GM12878 (cell line): Measurements from ENCODE around the gene EEF1E1. TPM values are rescaled to one million over a fixed set of nuclear protein-coding genes. Genes with fewer than 3 reads are reported as not detected.

ENCODE experiments used
- ATAC-seq: fragments of 200-7000 bp; cut with Tn5 transposase; 3 replicates; pipeline ENCODE4 v1.9.1; 2020; ENCODE audit warnings: mild to moderate bottlenecking, moderate library complexity
- BruUV-seq: library from RNA; stranded (reverse); fragments of 400-500 nt; replicated peaks from 2 replicates; lab custom pipeline; 2021; lab: Mats Ljungman, UMichigan
- CTCF ChIA-PET: fragments of 300-600 bp; sonication (Branson Sonifier 250); formaldehyde crosslinking; extraction: SDS; loops from one replicate; lab custom pipeline; 2021; ENCODE audit warnings: inconsistent platforms; lab: Yijun Ruan, JAX
- POLR2A ChIA-PET: fragments of 350-600 bp; formaldehyde crosslinking; extraction: SDS; loops from one replicate; lab custom pipeline; 2021; ENCODE audit warnings: inconsistent platforms; lab: Charles Lee
- RAD21 ChIA-PET: fragments of 300-600 bp; sonication (Branson Sonifier 250); formaldehyde crosslinking; loops from one replicate; lab custom pipeline; 2023; ENCODE audit warnings: antibody characterized with exemption; ENCODE audit not compliant: unreplicated experiment; lab: Charles Lee
- SMC1A ChIA-PET: fragments of 300-600 bp; sonication (Branson Sonifier 250); formaldehyde crosslinking; loops from one replicate; lab custom pipeline; 2023; ENCODE audit not compliant: unreplicated experiment, uncharacterized antibody; lab: Charles Lee
- DNase-seq: peaks from one replicate; pipeline ENCODE4 v3.0.0-alpha.2; 2011; ENCODE audit warnings: low read depth, low spot score
- FAIRE-seq: peaks from 3 replicates; lab custom pipeline; 2011; peaks lifted over from hg19 to GRCh38; lab: Jason Lieb, UNC
- H2AFZ ChIP-seq: 2 replicates; pipeline ENCODE4 v1.6.0; 2011; ENCODE audit warnings: low read depth, low read length, control low read depth; ENCODE audit not compliant: control insufficient read depth
- H3K27ac ChIP-seq: 2 replicates; pipeline ENCODE4 v1.5.1; 2011; ENCODE audit warnings: control low read depth; ENCODE audit not compliant: control insufficient read depth, insufficient read depth
- H3K27me3 ChIP-seq, 2 experiments: replicated peaks in 1 of 2; 2 replicates each; pipeline versions ENCODE4 v1.6.0 to v1.6.1; 2011; ENCODE audit warnings: low read length in 1 of 2; ENCODE audit not compliant: control insufficient read depth in 2 of 2, insufficient read depth in 2 of 2
- H3K36me3 ChIP-seq, 2 experiments: 2 replicates each; pipeline ENCODE4 v1.5.1; 2011; ENCODE audit warnings: low read length in 1 of 2; ENCODE audit not compliant: control insufficient read depth in 2 of 2, insufficient read depth in 2 of 2
- H3K4me1 ChIP-seq: 2 replicates; pipeline ENCODE4 v1.6.1; 2011; ENCODE audit warnings: mild to moderate bottlenecking, low read length, moderate library complexity, mixed read lengths; ENCODE audit not compliant: control insufficient read depth, insufficient read depth
- H3K4me2 ChIP-seq: 2 replicates; pipeline ENCODE4 v1.6.0; 2011; ENCODE audit warnings: control low read depth; ENCODE audit not compliant: control insufficient read depth, insufficient read depth
- H3K4me3 ChIP-seq: fragments of 200-600 bp; sonication (generic); 2 replicates; pipeline ENCODE4 v1.5.1; 2016
- H3K79me2 ChIP-seq: 2 replicates; pipeline ENCODE4 v1.6.0; 2011; ENCODE audit warnings: low read length; ENCODE audit not compliant: control insufficient read depth, insufficient read depth
- H3K9ac ChIP-seq: 2 replicates; pipeline ENCODE4 v1.8.0; 2011; ENCODE audit warnings: low read length, control low read depth, mixed read lengths; ENCODE audit not compliant: control insufficient read depth, insufficient read depth
- H3K9me3 ChIP-seq: replicated peaks from 3 replicates; pipeline ENCODE4 v1.5.1; 2011; ENCODE audit warnings: mild to moderate bottlenecking, low read length; ENCODE audit not compliant: control insufficient read depth, insufficient read depth
- H4K20me1 ChIP-seq: 2 replicates; pipeline ENCODE4 v1.6.0; 2011; ENCODE audit not compliant: control insufficient read depth, insufficient read depth
- BCL11A ChIP-seq: IDR thresholded peaks from 2 replicates; pipeline ENCODE4 v1.6.1; 2011; ENCODE audit warnings: low read depth, low read length
- BHLHE40 ChIP-seq, 2 experiments: fragments of 450-650 bp in 1 of 2; IDR thresholded peaks; 2 replicates each; pipeline ENCODE4 v1.6.1; 2011 to 2017; ENCODE audit warnings: low read depth in 2 of 2, borderline replicate concordance in 1 of 2, improper control_type of control experiment in 1 of 2, low read length in 1 of 2, mild to moderate bottlenecking in 1 of 2
- CTCF ChIP-seq, 3 experiments: IDR thresholded peaks in 2 of 3; conservative IDR thresholded peaks in 1 of 3; 2 replicates each; pipeline ENCODE4 v1.5.1; 2011; ENCODE audit warnings: low read depth in 3 of 3, low read length in 3 of 3, mild to moderate bottlenecking in 3 of 3, control low read depth in 2 of 3, moderate library complexity in 2 of 3, inconsistent platforms in 1 of 3, mixed read lengths in 1 of 3; ENCODE audit not compliant: control insufficient read depth in 2 of 3, insufficient read depth in 1 of 3; ENCODE audit errors: extremely low read depth in 1 of 3
- HDAC2 ChIP-seq: fragments of 200-600 bp; sonication (generic); IDR thresholded peaks from 2 replicates; pipeline ENCODE4 v1.6.1; 2017
- IRF4 ChIP-seq: IDR thresholded peaks from 2 replicates; pipeline ENCODE4 v1.6.1; 2011; ENCODE audit warnings: low read depth, low read length
- MEF2A ChIP-seq: IDR thresholded peaks from 2 replicates; pipeline ENCODE4 v1.6.1; 2011; ENCODE audit warnings: low read depth, mild to moderate bottlenecking, low read length, moderate library complexity; ENCODE audit not compliant: insufficient read depth
- MTA2 ChIP-seq: fragments of 450-650 bp; IDR thresholded peaks from 2 replicates; pipeline ENCODE4 v1.6.1; 2016; ENCODE audit warnings: low read depth, mild to moderate bottlenecking, moderate library complexity
- NRF1 ChIP-seq: conservative IDR thresholded peaks from 2 replicates; pipeline ENCODE4 v1.6.1; 2011; ENCODE audit warnings: mild to moderate bottlenecking, low read depth, low read length, improper control_type of control experiment
- PAX5 ChIP-seq: IDR thresholded peaks from 2 replicates; pipeline ENCODE4 v1.6.1; 2011; ENCODE audit warnings: low read depth, low read length, borderline replicate concordance
- RAD21 ChIP-seq: IDR thresholded peaks from 2 replicates; pipeline ENCODE4 v1.6.1; 2011; ENCODE audit warnings: mild to moderate bottlenecking, low read depth, low read length, moderate library complexity; ENCODE audit not compliant: insufficient read depth
- RAD51 ChIP-seq: fragments of 450-650 bp; IDR thresholded peaks from 2 replicates; pipeline ENCODE4 v1.6.1; 2016; ENCODE audit warnings: moderate library complexity, mild to moderate bottlenecking, inconsistent platforms
- RELA ChIP-seq: fragments of 450-650 bp; IDR thresholded peaks from 2 replicates; pipeline ENCODE4 v1.8.0; 2014; ENCODE audit warnings: borderline replicate concordance; ENCODE audit not compliant: partially characterized antibody
- STAT1 ChIP-seq: fragments of 450-650 bp; conservative IDR thresholded peaks from 2 replicates; pipeline ENCODE4 v1.6.1; 2014; ENCODE audit warnings: antibody characterized with exemption, mild to moderate bottlenecking
- STAT3 ChIP-seq: IDR thresholded peaks from 2 replicates; pipeline ENCODE4 v1.6.1; 2011; ENCODE audit warnings: low read depth, low read length, improper control_type of control experiment
- TCF3 ChIP-seq: IDR thresholded peaks from 2 replicates; pipeline ENCODE4 v1.6.1; 2012; ENCODE audit warnings: low read depth, mild to moderate bottlenecking, low read length, borderline replicate concordance; ENCODE audit not compliant: insufficient read depth
- ZSCAN29 ChIP-seq: fragments of 450-650 bp; IDR thresholded peaks from 2 replicates; pipeline ENCODE4 v1.6.1; 2017; ENCODE audit warnings: mild to moderate bottlenecking, moderate library complexity
- WGBS: methylation state at CpG from one replicate; pipeline ENCODE4 v1.1.6; 2016; ENCODE audit warnings: low lambda C conversion rate; ENCODE audit not compliant: insufficient replicate concordance, insufficient coverage; ENCODE audit errors: missing lambda C conversion rate; 5-methylcytosine and 5-hydroxymethylcytosine counted together
- in situ Hi-C: fragments of 300-500 bp; cut with MboI; formaldehyde crosslinking; loops from 9 replicates; pipeline ENCODE4 v1.14.3; 2018; ENCODE audit warnings: mixed read lengths
- intact Hi-C: fragments of 100-400 bp; cut with micrococcal nuclease; formaldehyde crosslinking; loops from one replicate; pipeline ENCODE4 v1.14.2; 2022; ENCODE audit not compliant: unreplicated experiment
- polyA plus RNA-seq, 11 experiments: library from polyadenylated mRNA; depleted of rRNA in 4 of 11; unstranded in 6 of 11; stranded (reverse) in 5 of 11; fragments of >200 nt; fragmentation: Nextera tagmentation in 4 of 11; fragmentation: Illumina TruSeq in 1 of 11; extraction: Ambion mirVana in 4 of 11; extraction: Trizol in 1 of 11; gene quantifications; 1 replicate in 1 of 11; 2 replicates in 10 of 11; pipeline versions ENCODE4 v1.2.1 to v1.2.3, GENCODE V29; 2011 to 2016; ENCODE audit warnings: inconsistent platforms in 2 of 11, missing spikeins in 2 of 11, low read depth in 1 of 11
- total RNA-seq, 4 experiments: library from RNA; depleted of rRNA in 3 of 4; stranded (reverse); fragments of >200 nt in 3 of 4; fragmentation: Illumina TruSeq in 1 of 4; extraction: Trizol in 1 of 4; gene quantifications; 2 replicates each; pipeline versions ENCODE4 v1.2.1 to v1.2.3, GENCODE V29; 2013 to 2021
- TF ChIP-seq, protein P1 (sequence below): fragments of 450-650 bp; IDR thresholded peaks from 2 replicates; pipeline ENCODE4 v1.6.1; 2016; ENCODE audit warnings: mild to moderate bottlenecking

Gene EEF1E1
- total and polyA plus RNA-seq, 10 of the 15 experiments (the other 5 are each of a cell fraction or from before 2014, with no cell fraction given) = 55.3 to 668 (median 121) TPM

GRCh38 chr6:8139451-8139850 is 37.1 kb upstream of the EEF1E1 start:
- no peak overlapping the region for H2AFZ ChIP-seq
- no peak overlapping the region for H3K9ac ChIP-seq
- no peak for FAIRE-seq
- WGBS = 20% methylated on average over 7 of the region's 7 CpGs
- intact Hi-C loops = no loop called here
- ChIA-PET CTCF (interaction anchor here (1.0 to 4.6 kb wide), 3 partner anchors 28 to 417 kb away, joined by 3 to 25 read pairs (median 4); no protein-coding TSS in a partner anchor), POLR2A (no interaction called here), RAD21 (interaction anchor here (1.7 to 3.3 kb wide), 2 partner anchors 8 to 80 kb away, joined by 5 to 11 read pairs; no protein-coding TSS in a partner anchor), SMC1A (interaction anchor here (3.3 kb wide), 1 partner anchor 80 kb away, joined by 14 read pairs; no protein-coding TSS in a partner anchor)
- no peak for ATAC-seq
- no peak overlapping the region for H3K4me3 ChIP-seq
- DNase-seq = no peak
- no peaks in the 10 kb centered on the region for H3K36me3 ChIP-seq
- no peaks in the 10 kb centered on the region for H3K27me3 ChIP-seq
- TF ChIP-seq IRF4 (no peak), CTCF (IDR thresholded peaks at IDR 0.05 in 2 of 3, conservative IDR thresholded peaks at IDR 0.05 in 1 of 3; ENCODE audit: control insufficient read depth in 2 of 3, extremely low read depth in 1 of 3, insufficient read depth in 1 of 3, low read depth in 3 of 3, low read length in 3 of 3) (no peak), STAT3 (no peak), MTA2 (no peak), BHLHE40 (IDR thresholded peaks at IDR 0.05; ENCODE audit: borderline replicate concordance in 1 of 2, low read depth in 2 of 2, low read length in 1 of 2) (no peak), TCF3 (no peak), RAD51 (no peak), RAD21 (no peak), NRF1 (no peak), RELA (no peak), MEF2A (no peak), PAX5 (no peak), ZSCAN29 (no peak), BCL11A (no peak), HDAC2 (no peak), STAT1 (no peak)
- TF ChIP-seq, protein P1, sequence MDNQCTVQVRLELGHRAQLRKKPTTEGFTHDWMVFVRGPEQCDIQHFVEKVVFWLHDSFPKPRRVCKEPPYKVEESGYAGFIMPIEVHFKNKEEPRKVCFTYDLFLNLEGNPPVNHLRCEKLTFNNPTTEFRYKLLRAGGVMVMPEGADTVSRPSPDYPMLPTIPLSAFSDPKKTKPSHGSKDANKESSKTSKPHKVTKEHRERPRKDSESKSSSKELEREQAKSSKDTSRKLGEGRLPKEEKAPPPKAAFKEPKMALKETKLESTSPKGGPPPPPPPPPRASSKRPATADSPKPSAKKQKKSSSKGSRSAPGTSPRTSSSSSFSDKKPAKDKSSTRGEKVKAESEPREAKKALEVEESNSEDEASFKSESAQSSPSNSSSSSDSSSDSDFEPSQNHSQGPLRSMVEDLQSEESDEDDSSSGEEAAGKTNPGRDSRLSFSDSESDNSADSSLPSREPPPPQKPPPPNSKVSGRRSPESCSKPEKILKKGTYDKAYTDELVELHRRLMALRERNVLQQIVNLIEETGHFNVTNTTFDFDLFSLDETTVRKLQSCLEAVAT = no peak
- BruUV-seq = no TSS peak
- no peaks in the 10 kb centered on the region for H3K4me1 ChIP-seq
- H3K27ac ChIP-seq = no peak overlapping the region
- H3K79me2 ChIP-seq = no peaks in the 10 kb centered on the region
- H4K20me1 ChIP-seq = no peaks in the 10 kb centered on the region
- in situ Hi-C loops = no loop called here
- no peaks in the 10 kb centered on the region for H3K9me3 ChIP-seq
- no peak overlapping the region for H3K4me2 ChIP-seq
